GM12878 (cell line): Measurements from ENCODE around the gene AGBL4. TPM values are rescaled to one million over a fixed set of nuclear protein-coding genes. Genes with fewer than 3 reads are reported as not detected.

Experiments used
- ATAC-seq: fragments of 200-7000 bp; cut with Tn5 transposase; 3 replicates; pipeline ENCODE4 v1.9.1; 2020; ENCODE audit warnings: mild to moderate bottlenecking, moderate library complexity
- BruUV-seq: library from RNA; stranded (reverse); fragments of 400-500 nt; replicated peaks from 2 replicates; lab custom pipeline; 2021; lab: Mats Ljungman, UMichigan
- CTCF ChIA-PET: fragments of 300-600 bp; sonication (Branson Sonifier 250); formaldehyde crosslinking; extraction: SDS; loops from one replicate; lab custom pipeline; 2021; ENCODE audit warnings: inconsistent platforms; lab: Yijun Ruan, JAX
- POLR2A ChIA-PET: fragments of 350-600 bp; formaldehyde crosslinking; extraction: SDS; loops from one replicate; lab custom pipeline; 2021; ENCODE audit warnings: inconsistent platforms; lab: Charles Lee
- RAD21 ChIA-PET: fragments of 300-600 bp; sonication (Branson Sonifier 250); formaldehyde crosslinking; loops from one replicate; lab custom pipeline; 2023; ENCODE audit warnings: antibody characterized with exemption; ENCODE audit not compliant: unreplicated experiment; lab: Charles Lee
- SMC1A ChIA-PET: fragments of 300-600 bp; sonication (Branson Sonifier 250); formaldehyde crosslinking; loops from one replicate; lab custom pipeline; 2023; ENCODE audit not compliant: unreplicated experiment, uncharacterized antibody; lab: Charles Lee
- DNase-seq: peaks from one replicate; pipeline ENCODE4 v3.0.0-alpha.2; 2011; ENCODE audit warnings: low read depth, low spot score
- FAIRE-seq: peaks from 3 replicates; lab custom pipeline; 2011; peaks lifted over from hg19 to GRCh38; lab: Jason Lieb, UNC
- H2AFZ ChIP-seq: 2 replicates; pipeline ENCODE4 v1.6.0; 2011; ENCODE audit warnings: low read depth, low read length, control low read depth; ENCODE audit not compliant: control insufficient read depth
- H3K27ac ChIP-seq: 2 replicates; pipeline ENCODE4 v1.5.1; 2011; ENCODE audit warnings: control low read depth; ENCODE audit not compliant: control insufficient read depth, insufficient read depth
- H3K27me3 ChIP-seq, 2 experiments: replicated peaks in 1 of 2; 2 replicates each; pipeline versions ENCODE4 v1.6.0 to v1.6.1; 2011; ENCODE audit warnings: low read length in 1 of 2; ENCODE audit not compliant: control insufficient read depth in 2 of 2, insufficient read depth in 2 of 2
- H3K36me3 ChIP-seq, 2 experiments: 2 replicates each; pipeline ENCODE4 v1.5.1; 2011; ENCODE audit warnings: low read length in 1 of 2; ENCODE audit not compliant: control insufficient read depth in 2 of 2, insufficient read depth in 2 of 2
- H3K4me1 ChIP-seq: 2 replicates; pipeline ENCODE4 v1.6.1; 2011; ENCODE audit warnings: mild to moderate bottlenecking, low read length, moderate library complexity, mixed read lengths; ENCODE audit not compliant: control insufficient read depth, insufficient read depth
- H3K4me2 ChIP-seq: 2 replicates; pipeline ENCODE4 v1.6.0; 2011; ENCODE audit warnings: control low read depth; ENCODE audit not compliant: control insufficient read depth, insufficient read depth
- H3K4me3 ChIP-seq: fragments of 200-600 bp; sonication (generic); 2 replicates; pipeline ENCODE4 v1.5.1; 2016
- H3K79me2 ChIP-seq: 2 replicates; pipeline ENCODE4 v1.6.0; 2011; ENCODE audit warnings: low read length; ENCODE audit not compliant: control insufficient read depth, insufficient read depth
- H3K9ac ChIP-seq: 2 replicates; pipeline ENCODE4 v1.8.0; 2011; ENCODE audit warnings: low read length, control low read depth, mixed read lengths; ENCODE audit not compliant: control insufficient read depth, insufficient read depth
- H3K9me3 ChIP-seq: replicated peaks from 3 replicates; pipeline ENCODE4 v1.5.1; 2011; ENCODE audit warnings: mild to moderate bottlenecking, low read length; ENCODE audit not compliant: control insufficient read depth, insufficient read depth
- H4K20me1 ChIP-seq: 2 replicates; pipeline ENCODE4 v1.6.0; 2011; ENCODE audit not compliant: control insufficient read depth, insufficient read depth
- ATF2 ChIP-seq: IDR thresholded peaks from 2 replicates; pipeline ENCODE4 v1.6.1; 2012; ENCODE audit warnings: low read length, inconsistent platforms
- CHD2 ChIP-seq: IDR thresholded peaks from 2 replicates; pipeline ENCODE4 v1.6.1; 2011; ENCODE audit warnings: low read depth, low read length, improper control_type of control experiment, borderline replicate concordance
- KAT2A ChIP-seq: conservative IDR thresholded peaks from 2 replicates; pipeline ENCODE4 v1.6.1; 2011; ENCODE audit warnings: low read depth, low read length; ENCODE audit not compliant: control insufficient read depth
- RELA ChIP-seq: fragments of 450-650 bp; IDR thresholded peaks from 2 replicates; pipeline ENCODE4 v1.8.0; 2014; ENCODE audit warnings: borderline replicate concordance; ENCODE audit not compliant: partially characterized antibody
- RUNX3 ChIP-seq: IDR thresholded peaks from 2 replicates; pipeline ENCODE4 v1.6.1; 2012; ENCODE audit warnings: low read length, inconsistent platforms
- SIX5 ChIP-seq: IDR thresholded peaks from 2 replicates; pipeline ENCODE4 v1.6.1; 2011; ENCODE audit warnings: mild to moderate bottlenecking, low read depth, low read length, moderate library complexity; ENCODE audit not compliant: severe bottlenecking
- ZNF592 ChIP-seq: fragments of 450-650 bp; IDR thresholded peaks from 2 replicates; pipeline ENCODE4 v1.6.1; 2017; ENCODE audit warnings: mild to moderate bottlenecking, moderate library complexity
- WGBS: methylation state at CpG from one replicate; pipeline ENCODE4 v1.1.6; 2016; ENCODE audit warnings: low lambda C conversion rate; ENCODE audit not compliant: insufficient replicate concordance, insufficient coverage; ENCODE audit errors: missing lambda C conversion rate; 5-methylcytosine and 5-hydroxymethylcytosine counted together
- in situ Hi-C: fragments of 300-500 bp; cut with MboI; formaldehyde crosslinking; loops from 9 replicates; pipeline ENCODE4 v1.14.3; 2018; ENCODE audit warnings: mixed read lengths
- intact Hi-C: fragments of 100-400 bp; cut with micrococcal nuclease; formaldehyde crosslinking; loops from one replicate; pipeline ENCODE4 v1.14.2; 2022; ENCODE audit not compliant: unreplicated experiment
- polyA plus RNA-seq, 11 experiments: library from polyadenylated mRNA; depleted of rRNA in 4 of 11; unstranded in 6 of 11; stranded (reverse) in 5 of 11; fragments of >200 nt; fragmentation: Nextera tagmentation in 4 of 11; fragmentation: Illumina TruSeq in 1 of 11; extraction: Ambion mirVana in 4 of 11; extraction: Trizol in 1 of 11; gene quantifications; 1 replicate in 1 of 11; 2 replicates in 10 of 11; pipeline versions ENCODE4 v1.2.1 to v1.2.3, GENCODE V29; 2011 to 2016; ENCODE audit warnings: inconsistent platforms in 2 of 11, missing spikeins in 2 of 11, low read depth in 1 of 11
- total RNA-seq, 4 experiments: library from RNA; depleted of rRNA in 3 of 4; stranded (reverse); fragments of >200 nt in 3 of 4; fragmentation: Illumina TruSeq in 1 of 4; extraction: Trizol in 1 of 4; gene quantifications; 2 replicates each; pipeline versions ENCODE4 v1.2.1 to v1.2.3, GENCODE V29; 2013 to 2021

AGBL4 gene
- total and polyA plus RNA-seq, 10 of the 15 experiments (the other 5 are each of a cell fraction or from before 2014, with no cell fraction given), result 0.31 TPM; not detected in 9

- TF ChIP-seq ATF2 (0 out of 2 replicates have a peak, but pooled peaks have one; percentile 18), RUNX3 (peak; percentile 75)
- TF ChIP-seq, all 136 proteins: peak for 4
Observed at GRCh38 chr1:49102752-49103151, 921.0 kb downstream of the AGBL4 start (continued).

- H3K4me2 ChIP-seq, result no peak overlapping the region
- intact Hi-C loops (no loop called here), in situ Hi-C loops (no loop called here)
- no peak overlapping the region for H3K9ac ChIP-seq
- POLR2A ChIA-PET, result no interaction called here
- no peak for TF ChIP-seq RELA
- no peak for FAIRE-seq
- no peaks in the 10 kb centered on the region for H3K79me2 ChIP-seq
- H2AFZ ChIP-seq, result no peak overlapping the region
- H3K4me1 ChIP-seq, result no peaks in the 10 kb centered on the region
- 18% methylated on average over 5 of the region's 5 CpGs for WGBS
- no peak for ATAC-seq
- CTCF ChIA-PET, result no interaction called here
- no peaks in the 10 kb centered on the region for H3K36me3 ChIP-seq
- no peak overlapping the region for H3K4me3 ChIP-seq
- DNase-seq, result no peak
- H3K27ac ChIP-seq, result no peak overlapping the region
- H4K20me1 ChIP-seq, result no peaks in the 10 kb centered on the region
- no peaks in the 10 kb centered on the region for H3K27me3 ChIP-seq
- no TSS peak for BruUV-seq
- SMC1A ChIA-PET, result no interaction called here
- RAD21 ChIA-PET, result no interaction called here
- no peaks in the 10 kb centered on the region for H3K9me3 ChIP-seq
Observed at GRCh38 chr1:49098866-49099265, 924.9 kb downstream of the AGBL4 start.

- Histone ChIP-seq H3K4me3 (no peak overlapping the region), H3K4me2 (no peak overlapping the region)
- WGBS, result 56% methylated on average over 2 of the region's 2 CpGs
- SMC1A ChIA-PET, result no interaction called here
- POLR2A ChIA-PET, result no interaction called here
- TF ChIP-seq CHD2, result no peak
- no peak for TF ChIP-seq SIX5
- TF ChIP-seq ZNF592, result no peak
- no peak for TF ChIP-seq KAT2A
- TF ChIP-seq, all 136 proteins: peak for 0
- no peak overlapping the region for H3K9ac ChIP-seq
- no peak overlapping the region for H2AFZ ChIP-seq
- H3K27me3 ChIP-seq, result no peaks in the 10 kb centered on the region
- H3K9me3 ChIP-seq, result no peaks in the 10 kb centered on the region
- DNase-seq (no peak), ATAC-seq (no peak), FAIRE-seq (no peak)
- ChIA-PET CTCF (no interaction called here), RAD21 (no interaction called here)
- H4K20me1 ChIP-seq, result no peaks in the 10 kb centered on the region
- H3K27ac ChIP-seq, result no peak overlapping the region
- no peaks in the 10 kb centered on the region for H3K4me1 ChIP-seq
- no TSS peak for BruUV-seq
- intact Hi-C loops (no loop called here), in situ Hi-C loops (no loop called here)
- H3K36me3 ChIP-seq, result no peaks in the 10 kb centered on the region
- no peaks in the 10 kb centered on the region for H3K79me2 ChIP-seq
Observed at GRCh38 chr1:49086327-49086726, 937.4 kb downstream of the AGBL4 start.
